Spinal cord (tissue), 10 donors: ENCODE measurements around the gene FRYL. TPM values are rescaled to one million over a fixed set of nuclear protein-coding genes. Genes with fewer than 3 reads are reported as not detected.

ENCODE experiments used
- DNase-seq, 6 donors: peaks; one replicate each; pipeline versions ENCODE4 v3.0.0 to v3.0.0-alpha.2; 2013 to 2015; ENCODE audit warnings: low spot score in 6 of 6, low read depth in 4 of 6
- H3K27ac ChIP-seq: one replicate; pipeline ENCODE4 v1.5.1; 2013; ENCODE audit warnings: low read depth, low read length, control low read depth
- H3K27me3 ChIP-seq: one replicate; pipeline ENCODE4 v1.6.1; 2013; ENCODE audit warnings: low read length; ENCODE audit not compliant: control insufficient read depth, insufficient read depth
- H3K36me3 ChIP-seq: one replicate; pipeline ENCODE4 v1.6.1; 2013; ENCODE audit warnings: low read length; ENCODE audit not compliant: control insufficient read depth, insufficient read depth
- H3K4me1 ChIP-seq: one replicate; pipeline ENCODE4 v1.6.1; 2013; ENCODE audit warnings: low read length; ENCODE audit not compliant: control insufficient read depth, insufficient read depth
- H3K4me3 ChIP-seq: one replicate; pipeline ENCODE4 v1.5.1; 2013; ENCODE audit warnings: low read depth, low read length, control low read depth
- H3K9me3 ChIP-seq: one replicate; pipeline ENCODE4 v1.6.1; 2013; ENCODE audit warnings: low read length; ENCODE audit not compliant: control insufficient read depth, insufficient read depth
- WGBS: methylation state at CpG from one replicate; pipeline ENCODE4 v1.1.5; 2013; ENCODE audit warnings: missing lambda C conversion rate; ENCODE audit not compliant: insufficient coverage; 5-methylcytosine and 5-hydroxymethylcytosine counted together
- polyA plus RNA-seq, 2 donors: library from polyadenylated mRNA; unstranded; fragments of 120-200 nt; gene quantifications; one replicate each; pipeline ENCODE4 v1.2.1, GENCODE V29; 2013; ENCODE audit not compliant: insufficient read length in 2 of 2
- total RNA-seq, 2 donors: library from RNA; depleted of rRNA in 1 of 2; stranded (reverse); fragments of 120-200 nt in 1 of 2; fragments of >200 nt in 1 of 2; gene quantifications; one replicate each; pipeline versions ENCODE4 v1.2.3 to v1.2.4, GENCODE V29; 2013 to 2014
- donor health status: healthy.

Gene FRYL
- total and polyA plus RNA-seq, 4 donors = 27.0 to 120 (median 55.7) TPM

DNA sequence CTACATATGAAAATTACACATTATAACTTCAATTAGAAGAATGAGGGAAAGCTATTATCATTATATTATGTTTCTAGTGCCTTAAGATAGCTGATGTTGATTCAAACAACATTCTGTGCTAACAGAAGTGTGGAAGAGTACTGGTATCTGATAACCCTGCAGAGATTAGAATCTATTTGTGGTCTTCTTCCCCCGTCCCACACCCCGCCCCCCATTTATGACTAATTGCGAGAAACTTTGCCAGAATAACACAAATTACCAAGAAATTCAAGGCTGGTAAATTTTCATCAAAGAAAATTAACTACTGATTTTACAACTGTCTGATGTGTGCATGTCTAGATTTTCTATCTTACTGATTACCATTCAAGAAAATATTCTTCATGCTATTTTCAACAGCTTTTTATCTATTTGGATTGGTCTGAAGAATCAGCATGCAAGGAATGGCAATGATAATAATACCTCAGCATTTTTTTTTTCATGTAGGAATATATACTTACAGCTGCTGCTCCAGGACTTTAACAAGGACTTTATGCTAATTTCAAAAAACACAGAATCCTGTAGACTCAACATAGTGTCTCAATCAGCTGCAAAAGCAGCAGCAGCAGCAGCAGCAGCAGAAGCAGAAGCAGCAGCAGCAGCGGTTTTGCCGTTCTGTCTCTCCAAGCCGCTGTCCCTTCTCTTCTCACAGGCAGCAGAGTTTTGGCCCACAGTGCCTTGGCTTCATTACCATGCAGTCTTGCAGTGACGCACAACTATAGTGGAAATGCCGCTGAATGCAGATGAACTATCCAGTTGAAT, 126.7 kb downstream of the FRYL start:
- no peaks in the 10 kb centered on the region for H3K9me3 ChIP-seq
- no peaks in the 10 kb centered on the region for H3K36me3 ChIP-seq
- H3K27ac ChIP-seq = peak overlapping the region; percentile 63
- DNase-seq = peak; percentile 40 to 86 (median 58)
- 15% methylated on average over 3 of the region's 8 CpGs for WGBS
- no peak overlapping the region for H3K4me3 ChIP-seq
- no peaks in the 10 kb centered on the region for H3K27me3 ChIP-seq
- H3K4me1 ChIP-seq = peaks cover 3% of the 10 kb centered on the region

DNA sequence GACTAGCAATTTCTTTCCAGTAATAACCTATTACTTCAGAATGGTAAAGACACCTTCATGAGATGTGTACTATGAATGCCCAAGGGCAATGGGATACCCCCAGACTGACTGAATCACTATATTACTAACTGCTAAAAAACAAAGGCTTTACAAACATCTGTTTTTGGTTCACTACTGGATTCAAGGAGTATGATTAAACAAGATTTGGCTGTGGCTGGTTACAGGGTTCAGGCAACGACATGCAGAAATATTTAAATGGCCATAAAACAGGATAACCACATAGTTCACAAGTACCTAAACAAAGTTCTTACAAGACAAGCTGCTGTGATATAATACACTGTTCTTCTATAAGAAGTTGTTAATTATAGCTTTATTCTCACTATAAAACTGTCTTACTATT, 128.2 kb downstream of the FRYL start:
- DNase-seq = no peak
- WGBS = no CpG with 5 or more reads among the region's 1 CpG
- Histone ChIP-seq H3K36me3 (no peaks in the 10 kb centered on the region), H3K4me3 (no peak overlapping the region), H3K27ac (no peak overlapping the region), H3K9me3 (no peaks in the 10 kb centered on the region), H3K27me3 (no peaks in the 10 kb centered on the region), H3K4me1 (peaks cover 3% of the 10 kb centered on the region)

- no peak overlapping the region for H3K27ac ChIP-seq
- no peaks in the 10 kb centered on the region for H3K27me3 ChIP-seq
- H3K36me3 ChIP-seq = no peaks in the 10 kb centered on the region
- H3K4me1 ChIP-seq = peaks cover 3% of the 10 kb centered on the region
- H3K9me3 ChIP-seq = no peaks in the 10 kb centered on the region
- DNase-seq = peak in 1 of 6 donors; percentile 36
- H3K4me3 ChIP-seq = no peak overlapping the region
- no CpG with 5 or more reads among the region's 3 CpGs for WGBS
Observed at GRCh38 chr4:48649505-48649904, 130.6 kb downstream of the FRYL start.

DNA sequence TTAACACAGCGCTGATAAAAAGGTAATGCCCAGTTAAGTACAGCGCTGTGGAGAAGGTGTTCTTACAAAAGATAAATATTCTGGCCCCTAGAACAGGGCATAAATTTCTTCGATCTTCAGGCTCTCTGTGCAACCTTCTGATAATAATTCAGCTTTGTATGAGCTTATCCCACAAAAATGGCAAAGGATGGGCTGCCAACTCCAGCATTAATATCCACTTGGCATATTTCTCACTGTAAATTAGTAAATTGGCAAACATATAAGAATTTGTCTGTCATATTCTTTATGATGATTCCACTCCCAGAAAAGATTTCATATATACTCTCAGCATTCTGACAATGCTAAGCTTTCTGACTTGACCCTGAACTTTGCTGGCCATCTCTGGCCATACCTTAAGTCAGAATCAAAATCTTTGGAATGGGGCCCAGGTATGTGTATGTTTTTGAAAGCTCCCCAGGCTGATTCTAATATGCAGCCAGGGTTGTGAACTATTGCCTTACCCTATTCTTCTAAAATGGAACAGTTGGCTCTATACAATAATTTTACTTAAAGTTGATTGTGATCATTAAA, 134.8 kb downstream of the FRYL start:
- DNase-seq = no peak
- 93% methylated on average over 3 of the region's 3 CpGs for WGBS
- H3K4me3 ChIP-seq = no peak overlapping the region
- H3K27me3 ChIP-seq = no peaks in the 10 kb centered on the region
- H3K36me3 ChIP-seq = no peaks in the 10 kb centered on the region
- no peak overlapping the region for H3K27ac ChIP-seq
- no peaks in the 10 kb centered on the region for H3K9me3 ChIP-seq
- H3K4me1 ChIP-seq = no peaks in the 10 kb centered on the region

DNA sequence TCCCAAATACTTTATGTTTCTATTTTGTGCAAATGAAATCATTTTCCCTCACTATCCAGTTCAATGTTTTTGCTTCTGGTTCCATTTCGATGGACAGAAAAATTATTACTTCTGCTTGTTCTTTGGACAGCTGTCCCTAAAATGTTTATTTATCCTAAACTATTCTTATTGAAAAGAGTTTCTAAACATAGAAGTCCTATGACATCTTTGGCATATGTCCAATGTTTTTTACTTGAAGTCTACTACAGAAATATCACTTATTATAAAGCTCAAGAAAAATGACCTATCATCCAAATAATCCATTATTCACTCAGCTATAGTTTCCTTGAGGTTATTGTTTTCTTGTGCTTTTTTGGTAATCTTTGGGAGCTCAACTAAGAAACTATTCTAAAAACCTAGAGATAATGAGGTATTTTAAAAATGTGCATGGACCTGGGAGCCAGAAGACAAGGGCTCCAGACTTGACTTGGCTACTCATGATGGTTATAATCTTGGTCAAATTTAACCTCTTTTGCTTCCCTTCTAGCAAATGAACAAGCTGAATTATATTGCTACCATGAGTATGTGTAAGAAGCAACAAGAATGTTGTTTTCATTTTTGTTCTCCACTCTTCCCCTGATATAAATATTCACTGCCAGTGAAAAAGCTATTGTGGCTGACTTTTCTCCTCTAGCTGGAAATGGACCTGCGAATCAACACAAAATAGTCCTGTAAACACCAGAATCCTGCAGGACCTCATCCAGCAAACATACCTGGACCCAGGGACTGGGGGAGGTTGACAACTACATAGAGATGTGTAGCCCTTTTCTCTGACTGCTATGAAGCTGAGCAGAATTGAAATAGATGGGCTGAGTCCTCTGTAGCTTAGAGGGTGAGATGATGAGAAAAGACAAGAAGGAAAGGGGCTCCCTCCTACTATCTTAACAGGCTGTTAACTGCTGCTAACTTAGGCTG, 137.4 kb downstream of the FRYL start:
- Histone ChIP-seq H3K27ac (peak overlapping the region; percentile 22), H3K36me3 (no peaks in the 10 kb centered on the region)
- no CpG with 5 or more reads among the region's 2 CpGs for WGBS

GRCh38 chr4:48641401-48641800, 138.7 kb downstream of the FRYL start:
- Histone ChIP-seq H3K4me1 (no peaks in the 10 kb centered on the region), H3K27me3 (no peaks in the 10 kb centered on the region), H3K4me3 (no peak overlapping the region), H3K9me3 (no peaks in the 10 kb centered on the region), H3K36me3 (no peaks in the 10 kb centered on the region), H3K27ac (no peak overlapping the region)
- DNase-seq = no peak
- WGBS = 86% methylated on average over 1 of the region's 4 CpGs

More for the DNA sequence above, 137.4 kb downstream of the FRYL start:
- no peak for DNase-seq
- Histone ChIP-seq H3K27me3 (no peaks in the 10 kb centered on the region), H3K4me1 (no peaks in the 10 kb centered on the region), H3K9me3 (no peaks in the 10 kb centered on the region), H3K4me3 (no peak overlapping the region)

DNA sequence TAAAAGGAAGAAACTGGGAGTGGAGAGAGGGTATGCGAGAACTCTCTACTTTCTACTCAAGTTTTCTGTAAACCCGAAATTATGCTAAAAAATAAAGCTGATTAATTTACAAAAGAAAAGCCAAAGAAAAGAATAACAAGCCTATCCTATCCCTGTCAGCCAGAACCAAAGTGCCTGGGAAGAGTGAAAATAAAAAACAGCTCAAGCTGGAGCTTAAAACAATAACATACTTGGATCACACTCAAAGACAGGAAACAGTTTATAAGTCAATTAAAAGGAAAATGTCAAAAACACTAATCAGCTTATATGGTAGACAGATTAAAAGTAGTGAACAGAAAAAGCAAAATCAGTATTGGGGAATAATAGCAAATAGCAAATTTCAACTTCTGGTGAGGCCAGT, 139.4 kb downstream of the FRYL start:
- no peak for DNase-seq
- H3K27ac ChIP-seq = no peak overlapping the region
- H3K4me1 ChIP-seq = no peaks in the 10 kb centered on the region
- H3K27me3 ChIP-seq = no peaks in the 10 kb centered on the region
- H3K4me3 ChIP-seq = no peak overlapping the region
- no peaks in the 10 kb centered on the region for H3K9me3 ChIP-seq
- H3K36me3 ChIP-seq = no peaks in the 10 kb centered on the region
- WGBS = no CpG with 5 or more reads among the region's 2 CpGs

GRCh38 chr4:48640225-48640624, 139.9 kb downstream of the FRYL start:
- no peak for DNase-seq
- Histone ChIP-seq H3K4me1 (no peaks in the 10 kb centered on the region), H3K9me3 (no peaks in the 10 kb centered on the region), H3K27me3 (no peaks in the 10 kb centered on the region), H3K27ac (no peak overlapping the region), H3K4me3 (no peak overlapping the region), H3K36me3 (no peaks in the 10 kb centered on the region)

DNA sequence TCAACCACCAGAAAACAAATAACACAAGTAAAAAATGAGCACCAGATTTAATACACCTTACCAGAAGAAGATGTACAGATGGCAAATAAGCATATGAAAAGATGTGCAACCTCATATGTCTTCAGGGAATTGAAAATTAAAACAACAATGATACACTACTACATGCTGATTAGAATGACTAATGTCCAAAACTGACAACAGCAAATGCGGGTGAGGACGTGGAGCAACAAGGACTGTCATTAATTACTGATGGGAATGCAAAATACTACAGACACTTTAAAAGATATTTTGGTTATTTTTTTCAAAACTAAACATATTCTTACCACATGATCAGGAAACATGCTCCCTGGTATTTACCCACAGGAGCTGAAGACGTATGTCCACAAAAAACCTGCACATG, 140.3 kb downstream of the FRYL start:
- WGBS = no CpG with 5 or more reads among the region's 3 CpGs
- Histone ChIP-seq H3K27ac (no peak overlapping the region), H3K36me3 (no peaks in the 10 kb centered on the region), H3K27me3 (no peaks in the 10 kb centered on the region), H3K4me3 (no peak overlapping the region), H3K4me1 (no peaks in the 10 kb centered on the region), H3K9me3 (no peaks in the 10 kb centered on the region)
- no peak for DNase-seq
